Peyer's patch (tissue), 4 donors: ENCODE data around the gene PBRM1. TPM values are rescaled to one million over a fixed set of nuclear protein-coding genes. Genes with fewer than 3 reads are reported as not detected.

Experiments used
- DNase-seq, 3 donors: peaks; one replicate each; pipeline ENCODE4 v3.0.0-alpha.2; 2017 to 2019
- H3K27ac ChIP-seq, 4 donors: fragments of 200-600 bp; sonication (generic); one replicate each; pipeline ENCODE4 v1.5.1; 2016 to 2019
- H3K27me3 ChIP-seq, 2 donors: fragments of 200-600 bp; sonication (generic); one replicate each; pipeline ENCODE4 v1.5.1; 2019
- H3K36me3 ChIP-seq, 3 donors: fragments of 200-600 bp; sonication (generic); one replicate each; pipeline ENCODE4 v1.5.1; 2016 to 2019
- H3K4me1 ChIP-seq, 4 donors: fragments of 200-600 bp; sonication (generic); one replicate each; pipeline ENCODE4 v1.5.1; 2016 to 2019
- H3K4me3 ChIP-seq, 4 donors: fragments of 200-600 bp; sonication (generic); 1 replicate in 3 of 4; 2 replicates in 1 of 4; pipeline ENCODE4 v1.5.1; 2016 to 2019; ENCODE audit warnings: mild to moderate bottlenecking in 1 of 4
- H3K9me3 ChIP-seq, 4 donors: fragments of 200-600 bp; sonication (generic); one replicate each; pipeline ENCODE4 v1.5.1; 2016 to 2019; ENCODE audit warnings: mild to moderate bottlenecking in 1 of 4
- POLR2A ChIP-seq, 2 donors: fragments of 450-650 bp; IDR thresholded peaks; one replicate each; pipeline ENCODE4 v1.5.1; 2017; ENCODE audit warnings: antibody characterized with exemption in 2 of 2, mild to moderate bottlenecking in 2 of 2, moderate library complexity in 2 of 2
- total RNA-seq, 4 donors: library from RNA; depleted of rRNA; stranded (reverse); fragments of >200 nt; gene quantifications; one replicate each; pipeline ENCODE4 v1.1.0, GENCODE V29; 2016
- TF ChIP-seq, protein P1 (sequence below), 6 experiments: fragments of 450-650 bp in 4 of 6; fragments of 200-600 bp in 2 of 6; sonication (generic) in 1 of 6; IDR thresholded peaks; one replicate each; pipeline ENCODE4 v1.5.1; 2017 to 2019; ENCODE audit warnings: antibody characterized with exemption in 6 of 6, mild to moderate bottlenecking in 3 of 6, moderate library complexity in 1 of 6

Gene PBRM1
- total RNA-seq, 4 donors from 2014 or later, result 68.1 to 120 (median 82.1) TPM

DNA sequence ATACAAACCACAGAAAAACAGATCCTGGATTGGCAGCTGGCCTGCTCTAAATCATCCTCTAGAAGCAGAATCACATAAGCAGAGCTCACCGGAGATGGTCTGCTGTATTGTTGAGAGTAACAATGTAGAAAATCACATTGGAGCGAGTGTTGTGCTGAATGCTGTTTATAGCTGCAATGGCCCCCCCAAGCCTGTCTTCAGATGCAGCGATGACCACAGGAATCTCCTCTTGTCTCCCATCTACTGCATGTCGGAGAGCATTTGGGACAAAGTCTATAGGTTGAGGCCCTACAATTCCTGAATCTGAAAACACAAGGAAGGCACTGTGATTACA is 11.9 kb upstream of the PBRM1 start:
- no peaks in the 10 kb centered on the region for H3K27me3 ChIP-seq
- H3K36me3 ChIP-seq, result peaks cover 0 to 74% (median 7%) of the 10 kb centered on the region in 3 donors
- H3K4me1 ChIP-seq, result no peaks in the 10 kb centered on the region
- no peak for TF ChIP-seq POLR2A (IDR thresholded peaks at IDR 0.05)
- TF ChIP-seq, protein P1, sequence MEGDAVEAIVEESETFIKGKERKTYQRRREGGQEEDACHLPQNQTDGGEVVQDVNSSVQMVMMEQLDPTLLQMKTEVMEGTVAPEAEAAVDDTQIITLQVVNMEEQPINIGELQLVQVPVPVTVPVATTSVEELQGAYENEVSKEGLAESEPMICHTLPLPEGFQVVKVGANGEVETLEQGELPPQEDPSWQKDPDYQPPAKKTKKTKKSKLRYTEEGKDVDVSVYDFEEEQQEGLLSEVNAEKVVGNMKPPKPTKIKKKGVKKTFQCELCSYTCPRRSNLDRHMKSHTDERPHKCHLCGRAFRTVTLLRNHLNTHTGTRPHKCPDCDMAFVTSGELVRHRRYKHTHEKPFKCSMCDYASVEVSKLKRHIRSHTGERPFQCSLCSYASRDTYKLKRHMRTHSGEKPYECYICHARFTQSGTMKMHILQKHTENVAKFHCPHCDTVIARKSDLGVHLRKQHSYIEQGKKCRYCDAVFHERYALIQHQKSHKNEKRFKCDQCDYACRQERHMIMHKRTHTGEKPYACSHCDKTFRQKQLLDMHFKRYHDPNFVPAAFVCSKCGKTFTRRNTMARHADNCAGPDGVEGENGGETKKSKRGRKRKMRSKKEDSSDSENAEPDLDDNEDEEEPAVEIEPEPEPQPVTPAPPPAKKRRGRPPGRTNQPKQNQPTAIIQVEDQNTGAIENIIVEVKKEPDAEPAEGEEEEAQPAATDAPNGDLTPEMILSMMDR (IDR thresholded peaks at IDR 0.05), result no peak
- H3K4me3 ChIP-seq, result no peak overlapping the region
- H3K9me3 ChIP-seq, result no peaks in the 10 kb centered on the region
- no peak for DNase-seq
- H3K27ac ChIP-seq, result no peak overlapping the region

DNA sequence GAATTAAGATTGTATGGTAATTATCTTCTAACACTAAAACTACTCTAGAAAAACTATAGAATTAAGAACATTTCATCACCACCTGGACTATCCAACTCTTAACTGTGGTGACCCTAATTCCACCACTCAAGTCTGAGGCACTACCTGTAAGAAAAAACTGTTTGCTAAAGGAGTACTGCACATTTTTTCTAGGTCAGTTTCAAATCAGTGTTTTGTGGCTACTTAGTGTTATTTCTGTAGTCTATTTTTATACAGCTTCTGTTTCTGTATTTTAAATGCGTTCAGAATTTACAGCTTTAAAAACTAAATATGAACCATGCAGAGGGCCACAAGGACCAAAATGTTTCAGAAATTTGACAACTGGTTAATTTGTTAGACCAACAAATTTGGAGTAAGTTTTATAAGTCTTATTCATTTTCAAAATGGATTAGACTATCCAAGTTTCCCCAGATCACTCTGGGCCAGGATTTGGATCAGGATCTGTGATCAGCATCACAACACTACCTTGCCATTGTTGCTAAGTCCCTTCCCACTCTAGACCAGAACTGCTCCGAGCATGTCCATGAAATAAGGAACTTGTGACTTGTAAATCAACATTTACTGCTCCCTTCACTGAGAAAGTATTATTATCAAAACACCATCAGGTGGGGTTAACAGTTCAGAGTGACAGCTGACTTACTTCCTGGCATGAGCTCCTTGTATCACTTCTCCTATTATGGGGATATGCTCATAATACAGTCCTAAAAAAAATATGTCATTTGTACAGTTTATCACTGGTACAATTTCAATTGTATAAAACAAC is 11.3 kb upstream of the PBRM1 start:
- no peaks in the 10 kb centered on the region for H3K4me1 ChIP-seq
- no peak overlapping the region for H3K27ac ChIP-seq
- no peak overlapping the region for H3K4me3 ChIP-seq
- peaks cover 0 to 79% (median 7%) of the 10 kb centered on the region in 3 donors for H3K36me3 ChIP-seq
- TF ChIP-seq, protein P1 (IDR thresholded peaks at IDR 0.05), result no peak
- no peak for TF ChIP-seq POLR2A (IDR thresholded peaks at IDR 0.05)
- no peaks in the 10 kb centered on the region for H3K27me3 ChIP-seq
- H3K9me3 ChIP-seq, result no peaks in the 10 kb centered on the region
- no peak for DNase-seq

DNA sequence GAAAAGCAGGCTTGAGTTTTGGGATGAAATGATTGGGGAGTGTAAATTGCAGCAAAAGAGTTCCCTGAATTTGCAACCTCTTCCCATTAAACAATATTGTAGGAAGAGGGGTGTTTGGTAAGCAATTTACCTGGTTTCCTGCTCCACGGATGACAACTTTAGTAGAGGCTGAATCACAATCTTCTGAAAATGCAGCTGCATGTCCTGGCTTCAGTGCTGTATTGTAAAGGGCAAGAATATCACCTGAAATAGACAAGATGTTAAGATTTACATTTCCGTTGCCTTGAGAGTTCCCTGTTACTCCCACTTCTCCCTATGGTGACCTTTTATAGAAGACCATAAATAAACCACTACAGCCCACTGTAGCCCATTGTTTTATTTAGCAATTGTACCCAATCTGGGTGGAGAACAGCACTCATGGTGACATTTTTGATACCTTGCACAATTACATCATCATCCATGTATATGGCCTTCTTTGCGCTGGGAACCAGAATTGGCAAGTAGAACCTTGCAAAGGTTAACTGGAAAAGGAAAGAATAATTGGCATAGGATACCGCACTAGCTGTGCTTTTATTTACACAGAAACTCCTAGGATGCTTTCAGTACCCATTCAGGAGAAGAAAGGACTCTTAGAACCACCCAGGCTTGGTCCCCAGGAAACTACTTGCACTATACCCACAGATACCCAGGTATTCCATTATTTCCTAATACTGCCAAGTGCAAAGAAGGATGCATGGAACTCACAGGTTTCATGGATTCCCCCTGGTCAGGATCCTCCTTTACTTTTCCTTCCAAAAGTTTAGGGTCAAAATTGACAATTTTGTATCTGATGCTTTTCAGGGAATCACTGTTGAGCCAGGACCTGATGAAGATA is 10.3 kb upstream of the PBRM1 start:
- DNase-seq, result no peak
- H3K27me3 ChIP-seq, result no peaks in the 10 kb centered on the region
- TF ChIP-seq, protein P1 (IDR thresholded peaks at IDR 0.05), result no peak
- no peak for TF ChIP-seq POLR2A (IDR thresholded peaks at IDR 0.05)
- peaks cover 0 to 89% (median 7%) of the 10 kb centered on the region in 3 donors for H3K36me3 ChIP-seq
- H3K9me3 ChIP-seq, result no peaks in the 10 kb centered on the region
- H3K27ac ChIP-seq, result no peak overlapping the region
- H3K4me3 ChIP-seq, result no peak overlapping the region
- no peaks in the 10 kb centered on the region for H3K4me1 ChIP-seq

DNA sequence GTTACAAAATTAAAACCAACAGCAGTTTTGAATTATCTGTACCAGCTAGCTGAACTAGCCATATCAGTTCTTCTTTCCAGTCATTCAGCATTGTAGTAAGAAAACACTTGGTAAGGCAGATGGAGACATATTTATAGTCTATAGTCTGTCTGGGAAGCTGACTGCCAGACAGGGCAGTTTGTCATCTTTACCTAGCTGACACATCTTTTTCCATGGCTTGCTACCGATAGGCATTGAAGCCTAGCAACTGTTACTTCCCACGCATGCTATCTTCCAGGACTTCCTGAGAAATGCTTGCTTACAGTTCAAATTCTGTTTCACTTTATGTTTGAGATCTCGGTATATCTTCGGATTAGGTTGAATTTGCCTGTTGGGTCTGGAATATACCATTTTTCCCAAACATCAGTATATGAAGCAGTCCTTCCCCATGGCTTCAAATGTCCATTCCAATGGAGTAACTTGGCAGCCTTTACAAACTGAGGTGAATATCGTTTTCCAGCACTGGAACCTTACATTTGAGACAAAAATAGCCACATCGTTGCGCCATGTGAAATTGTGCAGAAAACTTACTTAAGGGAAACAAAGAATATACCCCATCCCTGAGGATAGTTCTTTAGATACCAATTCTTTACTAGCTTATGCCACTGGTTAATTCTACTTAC is 8.9 kb upstream of the PBRM1 start:
- Histone ChIP-seq H3K27ac (no peak overlapping the region), H3K4me1 (no peaks in the 10 kb centered on the region), H3K27me3 (no peaks in the 10 kb centered on the region), H3K9me3 (no peaks in the 10 kb centered on the region), H3K4me3 (no peak overlapping the region), H3K36me3 (peaks cover 0 to 99% (median 7%) of the 10 kb centered on the region in 3 donors)
- no peak for DNase-seq
- no peak for TF ChIP-seq POLR2A (IDR thresholded peaks at IDR 0.05)
- TF ChIP-seq, protein P1 (IDR thresholded peaks at IDR 0.05), result no peak

DNA sequence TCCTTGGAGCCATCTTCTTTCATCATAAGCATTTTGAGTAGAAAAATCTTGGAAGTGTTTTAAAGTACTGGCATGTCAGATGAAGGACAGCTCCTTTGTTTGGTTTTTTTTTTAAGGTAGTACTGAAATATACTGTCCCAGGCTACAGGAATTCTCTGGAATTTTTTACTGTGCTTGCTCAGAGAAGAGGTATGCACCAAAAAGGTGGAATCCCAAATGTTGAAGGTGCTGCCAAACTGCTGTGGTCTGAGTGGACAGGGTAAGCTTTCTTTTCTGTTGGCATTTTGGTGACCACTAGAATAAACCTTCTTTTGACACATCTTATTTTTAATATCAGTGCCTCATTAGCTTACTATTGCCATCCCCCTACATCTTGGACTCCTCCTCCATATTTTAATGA is 7.4 kb upstream of the PBRM1 start:
- H3K36me3 ChIP-seq, result peaks cover 0 to 100% (median 7%) of the 10 kb centered on the region in 3 donors

More for the DNA sequence above, 7.4 kb upstream of the PBRM1 start:
- no peaks in the 10 kb centered on the region for H3K9me3 ChIP-seq
- no peak overlapping the region for H3K4me3 ChIP-seq
- no peaks in the 10 kb centered on the region for H3K27me3 ChIP-seq
- H3K4me1 ChIP-seq, result no peaks in the 10 kb centered on the region
- H3K27ac ChIP-seq, result no peak overlapping the region
- TF ChIP-seq, protein P1 (IDR thresholded peaks at IDR 0.05), result no peak
- TF ChIP-seq POLR2A (IDR thresholded peaks at IDR 0.05), result no peak
- DNase-seq, result no peak
